Motor neuron (in vitro differentiated cells): ENCODE measurements around the gene AKR7A2. TPM values are rescaled to one million over a fixed set of nuclear protein-coding genes. Genes with fewer than 3 reads are reported as not detected.

Experiments used
- ATAC-seq, 8 experiments: fragments of 200-7000 bp; cut with Tn5 transposase; replicated peaks in 6 of 8; 2 replicates each; pipeline ENCODE4 v1.8.0; 2021; ENCODE audit warnings: mild to moderate bottlenecking in 8 of 8, moderate library complexity in 8 of 8
- H3K27ac ChIP-seq, 2 donors: fragments of 250-450 bp; sonication (Bioruptor Pico); 2 replicates each; pipeline ENCODE4 v1.9.0; 2021; ENCODE audit warnings: antibody characterized with exemption in 2 of 2, mild to moderate bottlenecking in 2 of 2, moderate library complexity in 1 of 2
- H3K4me1 ChIP-seq, 2 donors: fragments of 250-450 bp; sonication (Bioruptor Pico); replicated peaks in 1 of 2; 2 replicates each; pipeline ENCODE4 v1.6.1; 2021; ENCODE audit warnings: antibody characterized with exemption in 2 of 2, mild to moderate bottlenecking in 2 of 2, moderate library complexity in 1 of 2
- H3K4me3 ChIP-seq, 5 donors: fragments of 250-450 bp; sonication (Bioruptor Pico); 2 replicates each; pipeline ENCODE4 v1.9.0; 2021; ENCODE audit warnings: antibody characterized with exemption in 5 of 5, mild to moderate bottlenecking in 5 of 5, moderate library complexity in 4 of 5
- WGBS, 10 experiments: fragments of 450-650 bp; shearing (Covaris generic); methylation state at CpG; one replicate each; pipeline ENCODE4 v1.0.0; 2022; 5-methylcytosine and 5-hydroxymethylcytosine counted together
- in situ Hi-C, 9 experiments: fragments of 400-800 bp; cut with MboI; loops; one replicate each; pipeline ENCODE4 v1.15.0; 2021; ENCODE audit warnings: low sequenced_read_pairs in 9 of 9, low pct_unique_long_range_greater_than_20kb in 2 of 9; ENCODE audit not compliant: unreplicated experiment in 9 of 9
- total RNA-seq, 8 experiments: library from RNA; unstranded; fragments of 300-600 nt; gene quantifications; 2 replicates each; pipeline versions ENCODE4 v1.2.3 to v1.2.4, GENCODE V29; 2022

Gene AKR7A2
- total RNA-seq, 8 experiments from 2014 or later, result 47.7 to 68.7 (median 52.3) TPM

DNA sequence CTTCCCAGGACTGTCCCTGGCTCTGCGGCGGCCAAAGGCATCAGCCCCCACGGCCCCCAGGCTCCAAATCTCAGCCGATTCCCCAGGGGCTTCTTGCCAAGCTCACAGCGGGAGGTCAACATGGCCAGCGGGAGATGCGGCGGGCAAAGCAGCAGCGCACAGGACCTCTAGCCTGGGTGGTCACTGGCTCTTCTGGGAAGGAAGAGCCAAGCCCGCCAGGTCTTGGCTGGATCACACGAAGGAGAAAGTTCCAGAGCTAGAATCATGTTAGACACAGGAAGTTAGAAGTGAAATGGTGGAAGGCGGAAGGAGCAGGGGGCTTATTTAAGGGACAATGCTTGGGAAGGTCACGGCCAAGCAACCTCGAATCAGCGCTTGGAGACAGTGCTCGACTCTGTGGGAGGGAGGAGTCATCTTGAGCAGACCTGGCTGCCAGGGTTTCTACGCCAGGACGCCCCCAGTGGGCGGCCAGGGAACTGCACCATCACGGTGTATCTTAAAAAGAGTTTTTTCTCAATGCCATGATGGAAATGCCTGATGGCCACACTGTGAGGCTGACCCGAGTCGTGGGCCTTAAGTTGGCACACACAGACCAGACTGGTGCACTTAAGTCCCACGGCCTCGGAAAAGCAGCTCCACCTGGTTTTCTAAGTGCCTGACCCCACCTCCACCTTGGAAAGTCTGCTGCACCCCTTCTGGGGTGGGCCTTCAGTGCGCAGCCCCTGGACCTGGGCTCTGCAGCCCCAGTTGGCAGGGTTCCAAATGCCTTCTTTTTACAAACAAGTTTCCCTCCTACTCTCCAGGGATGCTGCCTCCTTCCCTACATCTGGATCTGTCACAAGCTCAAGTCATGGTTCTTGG lies 29.5 kb upstream of the AKR7A2 start:
- no peak overlapping the region for H3K4me3 ChIP-seq
- 41 to 100% (median 65%) methylated on average over 1 to 22 of the region's 25 CpGs for whole genome bisulfite sequencing, 10 experiments
- in situ Hi-C loops, result no loop called here
- H3K4me1 ChIP-seq, result peaks cover 0 to 4% of the 10 kb centered on the region in 2 donors
- no peak overlapping the region for H3K27ac ChIP-seq
- ATAC-seq, result peak; percentile 24 to 72 (median 38)

DNA sequence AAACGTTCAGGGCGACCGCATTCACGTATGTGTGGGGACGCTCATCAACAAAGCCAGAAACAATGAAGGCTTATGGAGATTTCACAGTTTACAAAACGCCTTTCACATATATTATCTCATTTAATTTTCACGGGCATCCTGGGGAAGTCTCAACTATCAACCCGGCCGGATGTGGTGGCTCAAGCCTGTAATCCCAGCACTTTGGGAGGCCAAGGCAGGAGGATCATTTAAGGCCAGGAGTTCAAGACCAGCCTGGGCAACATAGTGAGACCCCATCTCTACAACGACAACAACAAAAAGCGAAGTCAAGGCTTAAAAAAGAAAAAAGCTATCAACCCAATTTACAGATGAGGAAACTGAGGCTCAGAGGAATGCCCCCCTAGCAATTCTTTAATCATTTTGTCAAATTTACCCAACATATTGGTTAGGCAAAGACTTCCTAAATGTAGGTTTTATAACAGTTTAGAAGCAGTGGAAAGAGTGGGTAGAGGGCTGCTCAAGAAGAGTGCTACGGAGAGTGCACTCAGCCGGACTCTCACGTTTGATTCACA lies 28.5 kb upstream of the AKR7A2 start:
- in situ Hi-C loops, result no loop called here
- no peak overlapping the region for H3K27ac ChIP-seq
- no peak for ATAC-seq
- 76 to 97% (median 95%) methylated on average over 6 to 14 of the region's 14 CpGs; no CpG with 5 or more reads in 1 of the 10 experiments for WGBS, 10 experiments
- H3K4me1 ChIP-seq, result peaks cover 0 to 4% of the 10 kb centered on the region in 2 donors
- H3K4me3 ChIP-seq, result no peak overlapping the region

DNA sequence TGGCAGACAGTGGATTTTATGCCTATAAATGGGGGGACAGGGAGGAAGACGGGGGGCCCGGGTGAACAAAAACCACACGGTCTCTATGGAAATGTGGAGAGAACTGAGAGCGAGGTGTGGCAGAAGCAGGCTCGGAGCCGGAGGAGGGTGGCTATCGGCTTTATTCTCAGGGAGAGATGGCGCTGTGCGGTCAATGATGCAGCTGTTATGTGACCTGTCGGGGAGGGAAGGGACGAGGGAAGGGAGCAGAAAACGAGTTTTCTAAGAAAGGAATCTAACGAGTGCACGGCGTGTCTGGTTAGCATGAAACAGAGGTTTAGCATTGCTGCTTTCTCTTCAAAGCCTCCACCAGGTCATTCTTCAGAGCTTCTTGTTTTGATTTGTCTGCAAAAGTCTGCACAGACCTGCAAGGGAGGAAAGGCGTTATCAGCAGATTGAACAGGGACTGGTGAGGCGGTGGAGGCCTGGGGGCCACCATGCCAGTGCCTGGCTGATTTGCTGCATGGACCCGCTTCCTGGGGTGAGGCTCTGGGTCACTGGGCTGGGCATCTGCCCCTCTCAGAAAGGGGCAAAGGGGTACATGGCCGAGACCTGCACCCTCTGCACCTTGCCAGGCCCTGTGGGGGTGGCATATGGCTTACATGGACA lies 27.4 kb upstream of the AKR7A2 start:
- H3K4me3 ChIP-seq, result no peak overlapping the region

DNA sequence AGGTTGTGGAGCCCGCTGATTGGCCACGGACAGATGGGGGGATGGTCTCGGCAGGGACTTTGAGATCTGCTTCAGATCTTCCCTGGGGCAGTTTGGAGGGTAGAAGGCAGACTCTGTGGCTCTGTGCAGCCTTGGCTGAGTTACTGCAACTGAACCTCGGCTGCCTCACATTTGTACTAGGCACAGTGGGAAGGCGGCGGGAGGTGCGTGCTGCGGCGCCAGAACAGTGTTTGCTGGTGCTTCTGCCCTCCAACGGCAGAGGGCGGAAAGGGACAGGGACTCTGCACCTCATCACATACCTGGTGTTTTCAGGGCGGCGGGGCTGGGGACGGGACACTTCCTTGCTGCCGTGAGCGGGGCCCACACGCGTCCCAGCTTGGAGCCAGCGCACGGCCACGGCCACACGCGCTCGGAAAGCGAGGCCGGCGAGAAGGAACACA lies 26.4 kb upstream of the AKR7A2 start:
- in situ Hi-C loops, result no loop called here
- Histone ChIP-seq H3K4me1 (peaks cover 0 to 4% of the 10 kb centered on the region in 2 donors), H3K4me3 (no peak overlapping the region), H3K27ac (no peak overlapping the region)
- WGBS, 10 experiments, result 20 to 100% (median 65%) methylated on average over 1 to 27 of the region's 27 CpGs; no CpG with 5 or more reads in 2 of the 10 experiments
- peak in 4 of 8 experiments; percentile 26 to 39 (median 36) for ATAC-seq

More for the DNA sequence above, 27.4 kb upstream of the AKR7A2 start:
- no peak overlapping the region for H3K27ac ChIP-seq
- no peak for ATAC-seq
- in situ Hi-C loops, result no loop called here
- H3K4me1 ChIP-seq, result peaks cover 0 to 4% of the 10 kb centered on the region in 2 donors
- 58 to 100% (median 83%) methylated on average over 1 to 17 of the region's 19 CpGs; no CpG with 5 or more reads in 3 of the 10 experiments for WGBS, 10 experiments

DNA sequence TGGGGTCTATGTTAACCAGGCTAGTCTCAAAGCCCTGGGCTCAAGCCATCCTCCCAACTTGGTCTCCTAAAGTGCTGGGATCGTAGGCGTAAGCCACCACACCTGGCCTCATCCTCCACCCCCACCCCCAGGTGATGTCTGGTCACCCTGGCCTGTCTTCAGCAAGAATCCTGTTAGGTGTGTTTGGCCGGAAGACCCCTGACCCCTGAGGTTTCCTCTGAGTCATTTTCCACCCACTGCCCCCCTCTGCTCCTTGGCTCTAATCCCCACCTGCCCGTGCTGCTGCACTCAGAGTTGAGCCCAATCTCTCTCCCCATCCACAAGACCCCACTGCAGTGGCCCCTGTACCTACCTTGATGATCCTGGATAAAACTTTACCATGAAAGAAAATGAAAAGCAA lies 25.3 kb upstream of the AKR7A2 start:
- in situ Hi-C loops, result no loop called here
- peaks cover 0 to 4% of the 10 kb centered on the region in 2 donors for H3K4me1 ChIP-seq

DNA sequence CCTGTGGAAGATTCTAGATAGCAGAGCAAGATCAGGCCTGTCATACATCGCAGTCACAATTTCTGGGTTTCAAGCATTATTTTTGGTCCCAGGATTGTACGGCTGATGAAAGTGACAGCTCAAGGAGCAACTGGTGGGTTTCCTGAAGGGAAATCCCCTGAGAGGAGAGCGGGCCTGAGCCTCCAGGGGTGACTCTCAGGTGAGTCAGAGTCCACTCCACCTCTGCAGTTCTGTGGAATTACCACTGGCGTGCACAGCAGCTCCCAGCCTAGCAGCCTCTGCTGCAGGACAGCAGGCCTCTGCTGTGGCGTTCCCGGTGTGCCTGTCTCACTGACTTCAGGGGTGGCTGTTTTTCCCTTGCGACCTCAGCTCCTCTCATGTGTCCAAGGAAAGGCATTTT lies 24.6 kb upstream of the AKR7A2 start:
- peak in 1 of 8 experiments; percentile 16 for ATAC-seq
- in situ Hi-C loops, result no loop called here
- no peak overlapping the region for H3K27ac ChIP-seq
- H3K4me3 ChIP-seq, result no peak overlapping the region
- peaks cover 0 to 4% of the 10 kb centered on the region in 2 donors for H3K4me1 ChIP-seq
- WGBS, 10 experiments, result 87 to 97% (median 91%) methylated on average over 3 to 7 of the region's 7 CpGs; no CpG with 5 or more reads in 5 of the 10 experiments

More for the DNA sequence above, 25.3 kb upstream of the AKR7A2 start:
- H3K27ac ChIP-seq, result no peak overlapping the region
- no peak for ATAC-seq
- WGBS, 10 experiments, result 100% methylated on average over 1 to 2 of the region's 4 CpGs; no CpG with 5 or more reads in 8 of the 10 experiments
- no peak overlapping the region for H3K4me3 ChIP-seq

DNA sequence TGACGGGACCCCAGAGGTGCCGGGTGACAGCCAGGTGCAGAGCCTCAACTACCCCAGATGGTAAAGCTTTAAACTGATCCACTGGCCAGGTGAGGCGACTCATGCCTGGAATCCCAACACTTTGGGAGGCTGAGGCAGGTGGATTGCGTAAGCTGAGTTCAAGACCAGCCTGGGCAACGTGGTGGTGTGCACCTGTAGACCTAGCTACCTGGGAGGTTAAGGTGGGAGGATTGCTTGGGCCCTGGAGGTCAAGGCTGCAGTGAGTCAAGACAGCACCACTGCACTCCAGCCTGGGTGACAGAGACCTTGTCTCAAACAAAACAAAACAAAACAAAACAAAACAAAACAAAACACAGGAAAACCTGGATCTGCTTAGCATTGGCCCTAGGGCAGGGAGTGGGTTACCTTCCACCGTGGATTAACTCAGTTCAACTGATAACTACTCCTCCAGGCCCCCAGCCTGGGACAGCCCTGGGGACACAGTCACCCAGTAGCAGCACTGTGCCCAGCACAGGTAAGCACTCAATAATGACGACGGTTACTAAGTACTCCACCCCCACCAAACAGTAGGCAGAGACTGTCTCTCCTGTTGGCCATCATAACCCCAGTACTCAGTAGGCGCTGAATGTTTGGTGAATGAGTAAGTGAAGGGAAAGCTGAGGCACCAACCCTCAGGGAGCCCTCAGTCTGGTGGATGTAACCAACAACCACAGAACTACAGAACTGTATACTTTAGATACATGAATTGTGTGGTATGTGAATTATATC lies 21.8 kb upstream of the AKR7A2 start:
- no peaks in the 10 kb centered on the region for H3K4me1 ChIP-seq
- in situ Hi-C loops, result no loop called here
- ATAC-seq, result no peak
- 68 to 100% (median 91%) methylated on average over 1 to 9 of the region's 9 CpGs; no CpG with 5 or more reads in 3 of the 10 experiments for WGBS, 10 experiments
- H3K4me3 ChIP-seq, result no peak overlapping the region
- no peak overlapping the region for H3K27ac ChIP-seq

DNA sequence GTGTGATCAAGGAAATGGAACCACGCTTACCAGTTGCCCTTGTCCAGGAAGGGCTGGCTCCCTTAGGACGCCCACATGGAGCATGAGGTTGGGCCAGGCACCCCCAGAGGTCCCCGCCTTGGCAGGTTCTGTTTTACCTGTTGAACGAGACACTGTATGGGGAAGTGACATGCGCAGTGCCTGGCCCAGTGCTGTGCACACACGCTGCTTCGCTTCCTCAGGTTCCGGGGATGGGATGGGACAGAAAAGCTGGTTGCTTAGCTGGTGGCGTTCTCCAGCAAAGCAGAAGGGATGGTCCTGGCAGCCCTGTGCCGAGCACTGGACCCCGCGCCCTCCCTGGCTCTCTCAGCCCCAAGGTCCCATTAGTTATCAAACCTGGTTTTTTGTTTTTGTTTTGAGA lies 20.9 kb upstream of the AKR7A2 start:
- Histone ChIP-seq H3K4me3 (no peak overlapping the region), H3K27ac (no peak overlapping the region), H3K4me1 (no peaks in the 10 kb centered on the region)
- 60 to 100% (median 95%) methylated on average over 1 to 10 of the region's 12 CpGs; no CpG with 5 or more reads in 5 of the 10 experiments for WGBS, 10 experiments
- no peak for ATAC-seq
- in situ Hi-C loops, result no loop called here

DNA sequence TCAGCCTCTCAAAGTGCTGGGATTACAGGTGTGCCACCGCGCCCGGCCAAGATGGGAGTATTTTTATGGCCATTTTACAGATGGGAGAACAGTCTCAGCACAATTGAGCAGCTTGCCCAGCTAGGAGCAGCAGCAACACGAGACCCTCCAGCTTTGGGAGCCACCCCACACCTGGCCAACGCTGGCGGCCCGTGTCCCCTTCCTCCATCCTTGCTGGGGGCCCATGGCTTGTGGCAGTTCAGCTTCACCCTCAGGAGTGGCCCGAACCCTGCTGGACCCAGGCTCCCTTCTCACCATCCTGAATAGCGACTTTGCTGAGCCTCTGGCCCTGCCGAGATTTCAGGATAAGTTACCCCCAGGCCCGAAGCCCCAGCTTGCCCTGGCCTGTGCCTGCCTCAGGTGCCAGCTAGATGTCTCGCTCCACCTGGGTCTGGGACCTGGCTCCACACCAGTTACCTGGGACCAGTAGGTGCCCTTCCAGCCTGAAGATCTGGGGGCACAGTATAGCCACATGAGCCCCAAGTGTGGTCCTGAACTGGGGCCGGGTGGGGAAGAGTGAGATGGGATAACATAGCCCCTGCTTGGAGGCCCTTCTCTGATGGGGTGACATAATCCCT lies 19.4 kb upstream of the AKR7A2 start:
- H3K4me3 ChIP-seq, result no peak overlapping the region
- H3K27ac ChIP-seq, result no peak overlapping the region
- in situ Hi-C loops, result no loop called here
- no peaks in the 10 kb centered on the region for H3K4me1 ChIP-seq
- ATAC-seq, result peak in 1 of 8 experiments; percentile 3
- 40 to 100% (median 94%) methylated on average over 1 to 10 of the region's 13 CpGs; no CpG with 5 or more reads in 4 of the 10 experiments for WGBS, 10 experiments

DNA sequence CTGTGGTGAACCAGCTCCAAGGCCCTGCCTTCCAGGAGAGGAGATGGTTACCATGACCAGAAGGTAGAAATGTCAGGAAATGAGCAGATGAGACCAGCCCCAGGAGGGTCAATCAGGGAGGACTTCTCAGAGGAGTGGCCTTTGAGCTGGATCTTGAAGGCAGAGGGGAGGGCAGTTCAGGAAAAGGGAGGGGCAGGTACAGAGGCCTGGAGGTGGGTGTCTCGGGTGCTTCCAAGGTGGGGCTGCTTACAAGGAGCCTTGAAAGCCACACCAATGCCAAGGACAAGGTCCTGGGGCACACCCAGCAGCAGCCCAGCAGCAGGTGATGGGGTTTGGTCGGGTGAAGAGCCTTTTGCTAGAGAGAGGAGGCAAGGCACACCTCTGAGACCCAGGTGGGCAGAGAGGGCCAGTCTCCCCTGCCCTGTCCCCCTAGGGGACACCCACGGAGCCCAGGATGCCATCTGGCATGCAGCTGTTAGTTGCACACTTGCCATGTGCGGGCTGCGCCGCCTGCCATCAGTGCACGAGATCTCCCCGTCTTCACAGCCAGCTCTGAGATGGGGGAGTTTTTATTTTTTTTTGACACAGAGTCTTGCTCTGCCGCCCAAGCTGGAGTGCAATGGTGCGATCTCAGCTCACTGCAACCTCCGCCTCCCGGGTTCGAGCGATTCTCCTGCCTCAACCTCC lies 18.6 kb upstream of the AKR7A2 start:
- H3K4me3 ChIP-seq, result no peak overlapping the region
- in situ Hi-C loops, result no loop called here
- ATAC-seq, result peak in 4 of 8 experiments; percentile 3 to 13 (median 10)
- H3K4me1 ChIP-seq, result no peaks in the 10 kb centered on the region
- no peak overlapping the region for H3K27ac ChIP-seq
- 0 to 92% (median 86%) methylated on average over 1 to 10 of the region's 14 CpGs; no CpG with 5 or more reads in 6 of the 10 experiments for WGBS, 10 experiments

DNA sequence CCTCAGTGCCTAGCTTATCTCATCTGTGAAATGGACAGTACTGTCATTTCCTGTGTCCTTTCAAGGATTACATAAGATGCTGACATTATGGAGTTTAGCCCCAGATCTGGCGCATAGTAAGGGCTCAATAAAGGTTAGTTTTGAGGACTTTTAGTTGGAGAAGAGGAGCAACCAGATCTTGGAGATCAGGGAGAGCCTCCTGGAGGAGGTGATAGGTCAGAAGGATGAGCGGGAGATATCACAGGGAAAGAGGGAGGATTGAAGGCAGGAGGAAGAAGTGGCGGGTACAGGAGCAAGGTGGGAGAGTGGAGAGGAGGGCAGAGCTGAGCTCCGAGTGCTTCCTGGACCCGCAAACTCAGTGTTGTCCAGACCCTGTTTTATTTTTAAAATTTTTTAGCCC lies 17.7 kb upstream of the AKR7A2 start:
- H3K4me1 ChIP-seq, result no peaks in the 10 kb centered on the region
- in situ Hi-C loops, result no loop called here
- no peak overlapping the region for H3K4me3 ChIP-seq
- 89 to 100% (median 97%) methylated on average over 1 to 5 of the region's 5 CpGs; no CpG with 5 or more reads in 2 of the 10 experiments for WGBS, 10 experiments
- ATAC-seq, result no peak
- H3K27ac ChIP-seq, result no peak overlapping the region

DNA sequence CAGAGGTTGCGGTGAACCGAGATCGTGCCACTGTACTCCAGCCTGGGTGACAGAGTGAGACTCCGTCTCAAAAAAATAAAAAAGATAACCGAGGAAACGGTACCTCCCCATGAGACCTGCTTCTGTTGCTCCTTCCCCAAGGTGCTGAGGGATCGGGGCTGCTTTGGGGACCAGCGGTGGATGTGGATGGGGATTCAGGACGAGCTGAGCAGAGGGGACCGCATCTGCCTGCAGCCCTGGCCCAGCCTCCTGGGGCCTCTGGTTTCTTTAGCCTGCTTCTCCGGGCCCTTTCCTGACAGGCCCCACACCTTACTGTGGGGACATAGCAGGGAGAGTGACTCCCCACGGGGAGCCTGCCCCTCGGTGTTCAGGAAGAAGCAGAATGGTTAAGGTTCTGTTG lies 17.2 kb upstream of the AKR7A2 start:
- ATAC-seq, result no peak
- Histone ChIP-seq H3K27ac (no peak overlapping the region), H3K4me3 (no peak overlapping the region), H3K4me1 (no peaks in the 10 kb centered on the region)
- in situ Hi-C loops, result no loop called here
- 50 to 93% (median 91%) methylated on average over 1 to 8 of the region's 13 CpGs; no CpG with 5 or more reads in 5 of the 10 experiments for WGBS, 10 experiments
